ENCODE results near the gene LETMD1. TPM values are rescaled to one million over a fixed set of nuclear protein-coding genes. Genes with fewer than 3 reads are reported as not detected.
A peak's percentile ranks its signal among the peaks of the same experiment; 100 is the strongest.

LETMD1 gene
- total and polyA plus RNA-seq, 3 experiments from 2014 or later = 24.4 to 64.3 (median 61.8) TPM

DNA sequence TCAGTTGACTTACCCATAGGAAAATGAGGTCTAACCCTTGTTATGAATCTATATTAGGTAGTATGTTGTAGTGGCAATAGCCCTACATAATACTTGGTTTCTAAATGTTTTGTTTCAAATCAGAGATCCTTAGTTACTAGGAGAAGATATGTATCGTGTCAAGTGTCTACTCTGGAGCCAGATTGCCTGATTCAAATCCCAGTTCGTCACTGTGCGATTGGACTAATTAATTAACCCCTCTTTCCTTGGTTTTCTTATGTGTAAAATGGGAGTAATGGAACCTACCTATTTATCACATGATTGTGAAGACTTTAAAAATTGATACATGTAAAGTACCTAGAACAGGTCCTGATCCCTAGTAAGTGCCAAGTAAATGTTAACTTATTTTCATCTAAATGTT is 1.4 kb downstream of the LETMD1 start:
- H3K4me3 ChIP-seq (ENCODE audit: low read length) = peak overlapping the region; percentile 82
- peaks cover 22% of the 10 kb centered on the region for H3K36me3 ChIP-seq (ENCODE audit: insufficient read depth, low read length)
- H3K36me3 Mint-ChIP-seq = peaks cover 0 to 41% (median 1%) of the 10 kb centered on the region in 3 donors
- POLR2A ChIA-PET = interaction anchor here (1.5 kb wide), 1 partner anchor 34 kb away, joined by 4 read pairs; no protein-coding TSS in a partner anchor
- peak overlapping the region; percentile 92 to 100 (median 95) for H3K4me3 Mint-ChIP-seq
- peak overlapping the region; percentile 92 to 99 (median 96) for H3K27ac Mint-ChIP-seq
- H3K27me3 ChIP-seq (ENCODE audit: insufficient read depth, low read length, poor library complexity, severe bottlenecking) = no peaks in the 10 kb centered on the region
- H3K27ac ChIP-seq (ENCODE audit: low read depth, low read length) = peak overlapping the region; percentile 82
- no peaks in the 10 kb centered on the region for H3K9me3 ChIP-seq (ENCODE audit: low read length)
- peaks cover 30 to 43% (median 40%) of the 10 kb centered on the region in 3 donors for H3K4me1 Mint-ChIP-seq
- no peaks in the 10 kb centered on the region for H3K9me3 Mint-ChIP-seq
- no peak for DNase-seq
- H3K4me1 ChIP-seq (ENCODE audit: insufficient read depth, low read length) = peaks cover 29% of the 10 kb centered on the region
- no peaks in the 10 kb centered on the region for H3K27me3 Mint-ChIP-seq
- CTCF ChIA-PET = interaction anchor here (1.1 kb wide), 2 partner anchors 11 to 27 kb away, joined by 3 read pairs; no protein-coding TSS in a partner anchor

DNA sequence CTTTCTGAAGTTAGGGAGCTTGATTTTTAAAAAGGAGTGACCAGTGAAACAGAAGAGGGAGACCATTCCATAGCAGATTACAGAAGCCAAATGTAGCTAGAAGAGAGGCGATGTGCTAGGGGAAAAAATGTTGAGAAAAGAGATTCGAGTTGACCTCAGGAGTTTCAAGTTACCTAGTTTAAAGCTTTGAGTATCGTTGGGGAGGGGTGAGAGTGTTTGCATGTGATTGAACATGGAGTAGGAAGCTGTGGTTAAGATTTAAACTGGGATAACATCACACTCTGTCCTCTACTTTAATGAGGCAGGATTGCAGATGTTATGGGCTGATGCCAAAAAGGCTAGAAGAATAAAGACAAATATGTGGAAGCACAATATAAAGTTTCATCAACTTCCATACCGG is 3.7 kb downstream of the LETMD1 start:
- H3K27ac ChIP-seq (ENCODE audit: low read depth, low read length) = no peak overlapping the region
- no peak overlapping the region for H3K4me3 ChIP-seq (ENCODE audit: low read length)
- Mint-ChIP-seq H3K4me3 (peak overlapping the region in 1 of 7 donors; percentile 43), H3K27me3 (no peaks in the 10 kb centered on the region), H3K4me1 (peaks cover 28 to 40% (median 37%) of the 10 kb centered on the region in 3 donors), H3K36me3 (peaks cover 3 to 59% (median 5%) of the 10 kb centered on the region in 3 donors), H3K9me3 (no peaks in the 10 kb centered on the region), H3K27ac (peak overlapping the region in 6 of 8 donors; percentile 8 to 89 (median 49))
- peaks cover 36% of the 10 kb centered on the region for H3K36me3 ChIP-seq (ENCODE audit: insufficient read depth, low read length)
- H3K27me3 ChIP-seq (ENCODE audit: insufficient read depth, low read length, poor library complexity, severe bottlenecking) = no peaks in the 10 kb centered on the region
- H3K9me3 ChIP-seq (ENCODE audit: low read length) = no peaks in the 10 kb centered on the region
- CTCF ChIA-PET = interaction anchor here (1.2 kb wide), 1 partner anchor 194 kb away, joined by 3 read pairs; no protein-coding TSS in a partner anchor
- H3K4me1 ChIP-seq (ENCODE audit: insufficient read depth, low read length) = peaks cover 29% of the 10 kb centered on the region
- DNase-seq = no peak
- POLR2A ChIA-PET = interaction anchor here (0.7 kb wide), 1 partner anchor 30 kb away, joined by 3 read pairs; no protein-coding TSS in a partner anchor

- Histone ChIP-seq H3K9me3 (ENCODE audit: low read length) (no peaks in the 10 kb centered on the region), H3K27me3 (ENCODE audit: insufficient read depth, low read length, poor library complexity, severe bottlenecking) (no peaks in the 10 kb centered on the region), H3K4me1 (ENCODE audit: insufficient read depth, low read length) (peaks cover 5% of the 10 kb centered on the region), H3K4me3 (ENCODE audit: low read length) (no peak overlapping the region), H3K36me3 (ENCODE audit: insufficient read depth, low read length) (peaks cover 52% of the 10 kb centered on the region), H3K27ac (ENCODE audit: low read depth, low read length) (no peak overlapping the region)
- Mint-ChIP-seq H3K27ac (no peak overlapping the region), H3K4me1 (peaks cover 4 to 10% (median 8%) of the 10 kb centered on the region in 3 donors), H3K9me3 (no peaks in the 10 kb centered on the region), H3K36me3 (peaks cover 3 to 75% (median 11%) of the 10 kb centered on the region in 3 donors), H3K27me3 (no peaks in the 10 kb centered on the region), H3K4me3 (no peak overlapping the region)
- ChIA-PET CTCF (no interaction called here), POLR2A (no interaction called here)
- DNase-seq = no peak
Measured at GRCh38 chr12:51055060-51055459, 6.9 kb downstream of the LETMD1 start.

GRCh38 chr12:51056242-51056641 is 8.1 kb downstream of the LETMD1 start:
- Histone ChIP-seq H3K4me1 (ENCODE audit: insufficient read depth, low read length) (peaks cover 4% of the 10 kb centered on the region), H3K27me3 (ENCODE audit: insufficient read depth, low read length, poor library complexity, severe bottlenecking) (no peaks in the 10 kb centered on the region), H3K4me3 (ENCODE audit: low read length) (no peak overlapping the region), H3K27ac (ENCODE audit: low read depth, low read length) (no peak overlapping the region), H3K9me3 (ENCODE audit: low read length) (no peaks in the 10 kb centered on the region), H3K36me3 (ENCODE audit: insufficient read depth, low read length) (peaks cover 53% of the 10 kb centered on the region)
- Mint-ChIP-seq H3K9me3 (no peaks in the 10 kb centered on the region), H3K36me3 (peaks cover 3 to 81% (median 11%) of the 10 kb centered on the region in 3 donors), H3K27me3 (no peaks in the 10 kb centered on the region), H3K4me3 (no peak overlapping the region), H3K4me1 (peaks cover 4 to 8% (median 7%) of the 10 kb centered on the region in 3 donors), H3K27ac (peak overlapping the region in 2 of 8 donors; percentile 40 to 69)
- CTCF ChIA-PET = no interaction called here
- POLR2A ChIA-PET = no interaction called here
- DNase-seq = no peak

DNA sequence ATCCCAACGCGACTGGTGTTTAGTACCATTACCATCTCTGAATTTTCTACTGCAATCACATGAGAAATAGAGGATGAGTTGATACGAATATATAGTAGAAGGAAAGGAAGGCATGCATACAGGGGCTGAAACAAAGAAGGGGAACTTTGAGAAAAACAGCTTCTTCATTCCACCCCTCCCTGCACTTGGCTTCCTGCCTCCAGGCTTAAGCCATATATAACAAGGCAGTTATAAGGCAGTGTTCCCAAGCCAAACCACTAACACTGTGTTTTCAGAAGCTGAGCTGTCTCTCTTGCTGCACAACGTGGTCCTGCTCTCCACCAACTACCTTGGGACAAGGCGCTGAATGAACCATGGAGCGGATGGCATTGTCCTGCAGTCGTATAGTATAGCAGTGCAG is 11.0 kb downstream of the LETMD1 start:
- Mint-ChIP-seq H3K4me3 (no peak overlapping the region), H3K4me1 (no peaks in the 10 kb centered on the region), H3K27me3 (no peaks in the 10 kb centered on the region), H3K27ac (peak overlapping the region in 2 of 8 donors; percentile 61 to 64), H3K36me3 (peaks cover 3 to 85% (median 13%) of the 10 kb centered on the region in 3 donors), H3K9me3 (no peaks in the 10 kb centered on the region)
- Histone ChIP-seq H3K36me3 (ENCODE audit: insufficient read depth, low read length) (peaks cover 50% of the 10 kb centered on the region), H3K27me3 (ENCODE audit: insufficient read depth, low read length, poor library complexity, severe bottlenecking) (no peaks in the 10 kb centered on the region), H3K4me3 (ENCODE audit: low read length) (no peak overlapping the region), H3K27ac (ENCODE audit: low read depth, low read length) (no peak overlapping the region), H3K9me3 (ENCODE audit: low read length) (no peaks in the 10 kb centered on the region), H3K4me1 (ENCODE audit: insufficient read depth, low read length) (no peaks in the 10 kb centered on the region)
- ChIA-PET POLR2A (no interaction called here), CTCF (no interaction called here)
- DNase-seq = no peak

GRCh38 chr12:51062631-51063397 is 14.7 kb downstream of the LETMD1 start:
- no peaks in the 10 kb centered on the region for H3K4me1 ChIP-seq (ENCODE audit: insufficient read depth, low read length)
- no peaks in the 10 kb centered on the region for H3K9me3 ChIP-seq (ENCODE audit: low read length)
- no peaks in the 10 kb centered on the region for H3K27me3 ChIP-seq (ENCODE audit: insufficient read depth, low read length, poor library complexity, severe bottlenecking)
- no peak for DNase-seq
- H3K4me3 Mint-ChIP-seq = no peak overlapping the region
- H3K27ac Mint-ChIP-seq = peak overlapping the region in 3 of 8 donors; percentile 11 to 58 (median 25)
- H3K27ac ChIP-seq (ENCODE audit: low read depth, low read length) = no peak overlapping the region
- H3K27me3 Mint-ChIP-seq = no peaks in the 10 kb centered on the region
- ChIA-PET POLR2A (interaction anchor here (0.6 to 2.5 kb wide), 2 partner anchors 20 to 175 kb away, joined by 4 to 12 read pairs; partner anchors contain the start of gene CSRNP2), CTCF (no interaction called here)
- no peak overlapping the region for H3K4me3 ChIP-seq (ENCODE audit: low read length)
- H3K36me3 Mint-ChIP-seq = peaks cover 0 to 89% (median 14%) of the 10 kb centered on the region in 3 donors
- H3K4me1 Mint-ChIP-seq = no peaks in the 10 kb centered on the region
- H3K36me3 ChIP-seq (ENCODE audit: insufficient read depth, low read length) = peaks cover 51% of the 10 kb centered on the region
- H3K9me3 Mint-ChIP-seq = no peaks in the 10 kb centered on the region

GRCh38 chr12:51065530-51065929 is 17.4 kb downstream of the LETMD1 start:
- Mint-ChIP-seq H3K27ac (peak overlapping the region in 1 of 8 donors; percentile 68), H3K9me3 (no peaks in the 10 kb centered on the region), H3K27me3 (no peaks in the 10 kb centered on the region), H3K36me3 (peaks cover 0 to 84% (median 14%) of the 10 kb centered on the region in 3 donors), H3K4me1 (no peaks in the 10 kb centered on the region), H3K4me3 (no peak overlapping the region)
- ChIA-PET CTCF (interaction anchor here (0.7 to 1.3 kb wide), 2 partner anchors 19 to 118 kb away, joined by 3 read pairs; no protein-coding TSS in a partner anchor), POLR2A (no interaction called here)
- no peaks in the 10 kb centered on the region for H3K4me1 ChIP-seq (ENCODE audit: insufficient read depth, low read length)
- H3K27me3 ChIP-seq (ENCODE audit: insufficient read depth, low read length, poor library complexity, severe bottlenecking) = no peaks in the 10 kb centered on the region
- H3K36me3 ChIP-seq (ENCODE audit: insufficient read depth, low read length) = peaks cover 38% of the 10 kb centered on the region
- H3K27ac ChIP-seq (ENCODE audit: low read depth, low read length) = no peak overlapping the region
- no peaks in the 10 kb centered on the region for H3K9me3 ChIP-seq (ENCODE audit: low read length)
- no peak for DNase-seq
- H3K4me3 ChIP-seq (ENCODE audit: low read length) = no peak overlapping the region

DNA sequence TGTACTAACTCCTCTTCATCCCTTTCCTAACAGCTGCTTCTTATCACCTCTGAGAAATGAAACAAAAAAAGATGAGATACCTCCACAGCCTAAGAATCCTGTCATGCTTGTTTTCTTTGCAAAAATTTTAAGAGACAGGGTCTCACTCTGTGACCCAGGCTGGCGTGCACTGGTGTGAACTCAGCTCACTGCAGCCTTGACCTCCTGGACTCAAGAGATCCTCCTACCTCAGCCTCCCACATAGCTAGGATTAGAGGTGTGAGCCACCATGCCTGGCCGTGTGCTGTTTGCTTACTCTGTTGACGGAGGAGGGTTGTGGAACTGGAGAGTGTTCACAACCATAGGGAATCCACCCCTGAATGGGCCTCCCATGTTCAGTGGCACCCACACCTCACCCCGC is 19.1 kb downstream of the LETMD1 start:
- DNase-seq = no peak
- H3K4me3 Mint-ChIP-seq = no peak overlapping the region
- Histone ChIP-seq H3K9me3 (ENCODE audit: low read length) (no peaks in the 10 kb centered on the region), H3K27ac (ENCODE audit: low read depth, low read length) (no peak overlapping the region), H3K27me3 (ENCODE audit: insufficient read depth, low read length, poor library complexity, severe bottlenecking) (no peaks in the 10 kb centered on the region), H3K4me1 (ENCODE audit: insufficient read depth, low read length) (no peaks in the 10 kb centered on the region), H3K36me3 (ENCODE audit: insufficient read depth, low read length) (peaks cover 42% of the 10 kb centered on the region), H3K4me3 (ENCODE audit: low read length) (no peak overlapping the region)
- H3K36me3 Mint-ChIP-seq = peaks cover 0 to 84% (median 16%) of the 10 kb centered on the region in 3 donors
- no peaks in the 10 kb centered on the region for H3K4me1 Mint-ChIP-seq
- CTCF ChIA-PET = interaction anchor here (0.9 kb wide), 1 partner anchor 9 kb away, joined by 3 read pairs; no protein-coding TSS in a partner anchor
- no peaks in the 10 kb centered on the region for H3K9me3 Mint-ChIP-seq
- H3K27ac Mint-ChIP-seq = peak overlapping the region in 2 of 8 donors; percentile 23 to 81
- POLR2A ChIA-PET = no interaction called here
- H3K27me3 Mint-ChIP-seq = no peaks in the 10 kb centered on the region
